Chondrocyte (in vitro differentiated cells): ENCODE data around the gene APOBEC2. TPM values are rescaled to one million over a fixed set of nuclear protein-coding genes. Genes with fewer than 3 reads are reported as not detected.
"Not testable (repeated sequence)": the region's sequence is repeated elsewhere in the genome, so short reads cannot be mapped to it uniquely, and the experiment has no call there.

ENCODE experiments used
- DNase-seq: peaks from one replicate; pipeline ENCODE4 v3.0.0; 2021; ENCODE audit warnings: mixed read lengths, low spot score
- H3K27ac Mint-ChIP-seq: one replicate; pipeline ENCODE4 v1.8.0; 2021; ENCODE audit warnings: mild to moderate bottlenecking, moderate library complexity, mixed read lengths; ENCODE audit not compliant: unreplicated experiment
- H3K27me3 Mint-ChIP-seq: 2 replicates; pipeline ENCODE4 v1.8.0; 2021; ENCODE audit warnings: low read depth, mixed read lengths
- H3K36me3 Mint-ChIP-seq: 2 replicates; pipeline ENCODE4 v1.8.0; 2021; ENCODE audit warnings: low read depth, mixed read lengths
- H3K4me1 Mint-ChIP-seq: 2 replicates; pipeline ENCODE4 v1.8.0; 2021; ENCODE audit warnings: low read depth, mild to moderate bottlenecking, mixed read lengths
- H3K4me3 Mint-ChIP-seq: one replicate; pipeline ENCODE4 v1.8.0; 2021; ENCODE audit warnings: mild to moderate bottlenecking, moderate library complexity, mixed read lengths; ENCODE audit not compliant: unreplicated experiment
- H3K9me3 Mint-ChIP-seq: 2 replicates; pipeline ENCODE4 v1.8.0; 2021; ENCODE audit warnings: low read depth, mixed read lengths
- long read RNA-seq: library from polyadenylated mRNA; stranded (forward); transcript quantifications from one replicate; pipeline ENCODE4 v2.0.0, GENCODE V29; 2021
- total RNA-seq: library from RNA; stranded (reverse); gene quantifications from 3 replicates; pipeline ENCODE4 v1.2.1, GENCODE V29; 2021
- TF ChIP-seq, protein P1 (sequence below): fragments of 200-600 bp; sonication (generic); IDR thresholded peaks from 2 replicates; pipeline ENCODE4 v1.5.0; 2021; ENCODE audit warnings: antibody characterized with exemption, mild to moderate bottlenecking, moderate library complexity

Gene APOBEC2
- not detected in 3 replicates for total RNA-seq
- long read RNA-seq, result 0 reads

DNA sequence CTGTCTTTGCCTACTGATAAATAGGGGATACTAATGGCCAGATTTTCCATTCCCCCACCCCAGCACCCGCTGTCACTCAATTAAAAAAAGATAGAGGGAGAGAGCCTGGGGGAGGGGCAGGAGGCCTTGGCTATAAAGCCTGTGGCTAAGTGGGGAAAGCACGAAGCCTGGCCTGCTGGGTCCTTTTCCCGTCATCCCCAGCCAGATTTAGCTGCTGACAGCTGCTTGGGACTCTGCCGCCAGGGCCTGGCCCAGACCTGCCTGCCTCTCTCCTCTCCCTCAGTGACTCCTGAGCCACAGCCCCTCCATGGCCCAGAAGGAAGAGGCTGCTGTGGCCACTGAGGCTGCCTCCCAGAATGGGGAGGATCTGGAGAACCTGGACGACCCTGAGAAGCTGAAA, at the start of gene APOBEC2:
Gene APOBEC2 (plus strand): TSS at position 162 of the 400 bp plus-strand sequence. CDS start 146 bp downstream, at position 308.
- Mint-ChIP-seq H3K4me3 (no peak within 1 kb of the TSS), H3K27me3 (no peaks in the 10 kb centered on the region), H3K36me3 (no peaks in the 10 kb centered on the region), H3K27ac (no peak within 1 kb of the TSS), H3K4me1 (peaks cover 33% of the 10 kb centered on the region), H3K9me3 (no peaks in the 10 kb centered on the region)
- TF ChIP-seq, protein P1, sequence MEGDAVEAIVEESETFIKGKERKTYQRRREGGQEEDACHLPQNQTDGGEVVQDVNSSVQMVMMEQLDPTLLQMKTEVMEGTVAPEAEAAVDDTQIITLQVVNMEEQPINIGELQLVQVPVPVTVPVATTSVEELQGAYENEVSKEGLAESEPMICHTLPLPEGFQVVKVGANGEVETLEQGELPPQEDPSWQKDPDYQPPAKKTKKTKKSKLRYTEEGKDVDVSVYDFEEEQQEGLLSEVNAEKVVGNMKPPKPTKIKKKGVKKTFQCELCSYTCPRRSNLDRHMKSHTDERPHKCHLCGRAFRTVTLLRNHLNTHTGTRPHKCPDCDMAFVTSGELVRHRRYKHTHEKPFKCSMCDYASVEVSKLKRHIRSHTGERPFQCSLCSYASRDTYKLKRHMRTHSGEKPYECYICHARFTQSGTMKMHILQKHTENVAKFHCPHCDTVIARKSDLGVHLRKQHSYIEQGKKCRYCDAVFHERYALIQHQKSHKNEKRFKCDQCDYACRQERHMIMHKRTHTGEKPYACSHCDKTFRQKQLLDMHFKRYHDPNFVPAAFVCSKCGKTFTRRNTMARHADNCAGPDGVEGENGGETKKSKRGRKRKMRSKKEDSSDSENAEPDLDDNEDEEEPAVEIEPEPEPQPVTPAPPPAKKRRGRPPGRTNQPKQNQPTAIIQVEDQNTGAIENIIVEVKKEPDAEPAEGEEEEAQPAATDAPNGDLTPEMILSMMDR, result no peak
- no peak for DNase-seq

DNA sequence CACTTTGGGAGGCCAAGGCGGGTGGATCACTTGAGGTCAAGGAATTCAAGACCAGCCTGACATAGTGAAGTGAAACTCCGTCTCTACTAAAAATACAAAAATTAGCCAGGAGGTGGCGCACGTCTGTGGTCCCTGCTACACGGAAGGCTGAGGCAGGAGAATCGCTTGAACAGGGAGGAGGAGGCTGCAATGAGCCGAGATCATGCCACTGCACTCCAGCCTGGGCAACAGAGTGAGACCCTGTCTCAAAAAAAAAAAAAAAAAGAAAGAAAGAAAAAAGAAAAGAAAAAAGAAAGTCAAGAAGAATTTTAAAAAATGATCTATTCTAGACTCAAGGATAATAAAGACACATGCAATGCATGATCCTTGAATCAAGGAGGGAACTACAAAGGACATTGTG, 46.8 kb upstream of the APOBEC2 start:
- H3K4me1 Mint-ChIP-seq, H3K4me3 Mint-ChIP-seq, DNase-seq, H3K27ac Mint-ChIP-seq, H3K36me3 Mint-ChIP-seq, H3K9me3 Mint-ChIP-seq: not testable (repeated sequence)
- peaks cover 38% of the 10 kb centered on the region for H3K27me3 Mint-ChIP-seq
- TF ChIP-seq, protein P1, result peak; percentile 87

DNA sequence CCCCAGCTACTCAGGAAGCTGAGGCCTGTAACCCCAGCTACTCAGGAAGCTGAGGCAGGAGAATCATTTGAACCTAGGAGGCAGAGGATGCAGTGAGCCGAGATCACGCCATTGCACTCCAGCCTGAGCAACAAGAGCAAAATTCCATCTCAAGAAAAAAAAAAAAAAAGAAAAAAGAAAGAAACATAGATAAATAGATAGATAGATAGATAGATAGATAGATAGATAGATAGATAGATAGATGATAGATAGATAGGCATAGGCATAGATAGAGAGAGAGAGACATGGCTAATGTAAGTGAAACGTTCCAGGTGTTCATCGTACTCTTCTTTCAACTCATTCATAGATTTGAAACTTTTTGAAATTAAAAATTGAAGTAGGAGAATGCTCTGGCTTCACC, 46.0 kb upstream of the APOBEC2 start:
- not testable (repeated sequence) for H3K27ac Mint-ChIP-seq, DNase-seq, H3K4me3 Mint-ChIP-seq, H3K9me3 Mint-ChIP-seq, H3K4me1 Mint-ChIP-seq, H3K36me3 Mint-ChIP-seq
- peaks cover 33% of the 10 kb centered on the region for H3K27me3 Mint-ChIP-seq

DNA sequence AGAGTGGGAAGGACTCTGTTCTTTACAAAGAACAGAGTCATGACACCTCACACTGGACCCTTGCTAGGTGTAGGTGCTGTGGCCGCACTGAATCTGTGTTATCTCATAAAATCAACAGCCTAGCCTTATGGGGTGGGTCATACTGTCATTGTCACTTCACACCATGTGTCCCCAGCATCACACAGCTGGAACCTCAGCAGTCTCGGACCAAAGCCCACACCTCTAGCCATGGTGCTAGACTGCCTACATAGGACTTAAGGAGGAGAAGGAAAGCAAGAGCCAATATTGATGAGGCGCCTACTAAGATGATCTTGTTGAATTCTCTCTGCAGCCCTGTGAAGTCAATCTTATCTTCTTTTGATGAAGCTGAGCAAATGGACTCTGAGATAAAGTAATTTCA, 45.0 kb upstream of the APOBEC2 start:
- DNase-seq, result no peak
- Mint-ChIP-seq H3K4me1 (no peaks in the 10 kb centered on the region), H3K9me3 (no peaks in the 10 kb centered on the region), H3K36me3 (peaks cover 2% of the 10 kb centered on the region), H3K4me3 (no peak overlapping the region), H3K27me3 (peaks cover 28% of the 10 kb centered on the region), H3K27ac (no peak overlapping the region)
- TF ChIP-seq, protein P1, result no peak

DNA sequence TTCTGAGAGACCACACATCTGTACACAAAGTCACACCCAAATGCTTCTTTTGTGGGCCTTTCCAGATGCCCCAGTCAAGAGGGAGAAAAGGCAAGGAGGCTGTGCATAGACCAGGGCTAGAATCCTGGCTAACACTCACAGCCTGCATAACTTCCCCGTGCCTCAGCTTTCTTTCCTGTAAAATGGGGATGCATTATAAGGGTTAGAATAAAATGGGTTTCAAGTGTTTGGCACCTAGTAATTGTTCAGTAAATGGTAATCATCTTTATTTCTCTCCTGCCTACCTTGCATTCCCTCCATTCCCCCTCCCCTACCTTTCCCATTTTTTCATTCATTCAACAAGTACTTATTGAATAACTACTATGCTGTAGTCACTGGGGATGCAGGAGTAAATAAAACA, 43.3 kb upstream of the APOBEC2 start:
- H3K9me3 Mint-ChIP-seq, result no peaks in the 10 kb centered on the region
- peaks cover 2% of the 10 kb centered on the region for H3K36me3 Mint-ChIP-seq
- no peak for DNase-seq
- no peak overlapping the region for H3K27ac Mint-ChIP-seq
- TF ChIP-seq, protein P1, result no peak
- no peaks in the 10 kb centered on the region for H3K4me1 Mint-ChIP-seq
- peaks cover 18% of the 10 kb centered on the region for H3K27me3 Mint-ChIP-seq
- H3K4me3 Mint-ChIP-seq, result no peak overlapping the region

DNA sequence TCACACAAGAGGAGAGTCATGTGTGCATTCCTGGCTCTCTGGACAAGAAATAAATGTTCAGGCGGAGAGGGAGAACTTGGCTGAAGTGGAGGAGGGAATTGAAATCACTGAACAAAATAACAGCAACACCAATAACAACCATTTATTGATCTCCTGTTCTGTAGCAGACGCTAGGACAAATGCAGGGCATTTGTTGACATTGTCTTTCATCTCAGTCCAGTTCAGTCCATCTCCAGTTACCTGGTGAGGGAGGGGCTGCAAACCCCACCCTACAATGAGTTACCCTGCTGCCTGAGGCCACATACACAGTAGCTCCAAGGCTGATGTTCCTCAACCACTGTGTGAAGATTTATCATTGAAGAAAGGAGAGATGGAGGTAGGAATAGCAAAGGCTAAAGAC, 41.3 kb upstream of the APOBEC2 start:
- Mint-ChIP-seq H3K27ac (no peak overlapping the region), H3K36me3 (peaks cover 2% of the 10 kb centered on the region), H3K4me1 (no peaks in the 10 kb centered on the region), H3K4me3 (no peak overlapping the region), H3K9me3 (no peaks in the 10 kb centered on the region), H3K27me3 (peaks cover 10% of the 10 kb centered on the region)
- TF ChIP-seq, protein P1, result no peak
- DNase-seq, result no peak
